Measurements from ENCODE around the gene APEX1. TPM values are rescaled to one million over a fixed set of nuclear protein-coding genes. Genes with fewer than 3 reads are reported as not detected.

Gene APEX1
- total and polyA plus RNA-seq, 2 of the 8 experiments (the other 6 are each of a cell fraction or from before 2014, with no cell fraction given), result 384 to 700 TPM

GRCh38 chr14:20493634-20494033 is 38.6 kb downstream of the APEX1 start (continued):
- TF ChIP-seq, protein P1, sequence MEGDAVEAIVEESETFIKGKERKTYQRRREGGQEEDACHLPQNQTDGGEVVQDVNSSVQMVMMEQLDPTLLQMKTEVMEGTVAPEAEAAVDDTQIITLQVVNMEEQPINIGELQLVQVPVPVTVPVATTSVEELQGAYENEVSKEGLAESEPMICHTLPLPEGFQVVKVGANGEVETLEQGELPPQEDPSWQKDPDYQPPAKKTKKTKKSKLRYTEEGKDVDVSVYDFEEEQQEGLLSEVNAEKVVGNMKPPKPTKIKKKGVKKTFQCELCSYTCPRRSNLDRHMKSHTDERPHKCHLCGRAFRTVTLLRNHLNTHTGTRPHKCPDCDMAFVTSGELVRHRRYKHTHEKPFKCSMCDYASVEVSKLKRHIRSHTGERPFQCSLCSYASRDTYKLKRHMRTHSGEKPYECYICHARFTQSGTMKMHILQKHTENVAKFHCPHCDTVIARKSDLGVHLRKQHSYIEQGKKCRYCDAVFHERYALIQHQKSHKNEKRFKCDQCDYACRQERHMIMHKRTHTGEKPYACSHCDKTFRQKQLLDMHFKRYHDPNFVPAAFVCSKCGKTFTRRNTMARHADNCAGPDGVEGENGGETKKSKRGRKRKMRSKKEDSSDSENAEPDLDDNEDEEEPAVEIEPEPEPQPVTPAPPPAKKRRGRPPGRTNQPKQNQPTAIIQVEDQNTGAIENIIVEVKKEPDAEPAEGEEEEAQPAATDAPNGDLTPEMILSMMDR (IDR thresholded peaks at IDR 0.05; ENCODE audit: control extremely low read depth in 1 of 3, insufficient read depth in 1 of 3, low read depth in 1 of 3, low read length in 3 of 3), result no peak
- TF ChIP-seq CREB1 (IDR thresholded peaks at IDR 0.05) (no peak), TCF12 (IDR thresholded peaks at IDR 0.05; ENCODE audit: low read depth, low read length) (no peak), CHD1 (IDR thresholded peaks at IDR 0.05; ENCODE audit: low read depth, low read length) (no peak)
